Peyer's patch (tissue), 4 donors: Measurements from ENCODE around the gene ANKFY1. TPM values are rescaled to one million over a fixed set of nuclear protein-coding genes. Genes with fewer than 3 reads are reported as not detected.

Experiments used
- DNase-seq, 3 donors: peaks; one replicate each; pipeline ENCODE4 v3.0.0-alpha.2; 2017 to 2019
- H3K27ac ChIP-seq, 4 donors: fragments of 200-600 bp; sonication (generic); one replicate each; pipeline ENCODE4 v1.5.1; 2016 to 2019
- H3K27me3 ChIP-seq, 2 donors: fragments of 200-600 bp; sonication (generic); one replicate each; pipeline ENCODE4 v1.5.1; 2019
- H3K36me3 ChIP-seq, 3 donors: fragments of 200-600 bp; sonication (generic); one replicate each; pipeline ENCODE4 v1.5.1; 2016 to 2019
- H3K4me1 ChIP-seq, 4 donors: fragments of 200-600 bp; sonication (generic); one replicate each; pipeline ENCODE4 v1.5.1; 2016 to 2019
- H3K4me3 ChIP-seq, 4 donors: fragments of 200-600 bp; sonication (generic); 1 replicate in 3 of 4; 2 replicates in 1 of 4; pipeline ENCODE4 v1.5.1; 2016 to 2019; ENCODE audit warnings: mild to moderate bottlenecking in 1 of 4
- H3K9me3 ChIP-seq, 4 donors: fragments of 200-600 bp; sonication (generic); one replicate each; pipeline ENCODE4 v1.5.1; 2016 to 2019; ENCODE audit warnings: mild to moderate bottlenecking in 1 of 4
- CTCF ChIP-seq, 6 experiments: fragments of 450-650 bp in 4 of 6; fragments of 200-600 bp in 2 of 6; sonication (generic) in 1 of 6; IDR thresholded peaks; one replicate each; pipeline ENCODE4 v1.5.1; 2017 to 2019; ENCODE audit warnings: antibody characterized with exemption in 6 of 6, mild to moderate bottlenecking in 3 of 6, moderate library complexity in 1 of 6
- POLR2A ChIP-seq, 2 donors: fragments of 450-650 bp; IDR thresholded peaks; one replicate each; pipeline ENCODE4 v1.5.1; 2017; ENCODE audit warnings: antibody characterized with exemption in 2 of 2, mild to moderate bottlenecking in 2 of 2, moderate library complexity in 2 of 2
- total RNA-seq, 4 donors: library from RNA; depleted of rRNA; stranded (reverse); fragments of >200 nt; gene quantifications; one replicate each; pipeline ENCODE4 v1.1.0, GENCODE V29; 2016

ANKFY1 gene
- total RNA-seq, 4 donors from 2014 or later, result 40.8 to 57.1 (median 48.5) TPM

GRCh38 chr17:4189280-4189679 lies 74.5 kb downstream of the ANKFY1 start:
- TF ChIP-seq POLR2A (IDR thresholded peaks at IDR 0.05) (no peak), CTCF (IDR thresholded peaks at IDR 0.05) (no peak)
- H3K36me3 ChIP-seq, result peaks cover 0 to 75% (median 0%) of the 10 kb centered on the region in 3 donors
- DNase-seq, result no peak
- H3K4me1 ChIP-seq, result no peaks in the 10 kb centered on the region
- no peaks in the 10 kb centered on the region for H3K9me3 ChIP-seq
- no peak overlapping the region for H3K27ac ChIP-seq
- H3K27me3 ChIP-seq, result no peaks in the 10 kb centered on the region
- H3K4me3 ChIP-seq, result no peak overlapping the region

GRCh38 chr17:4188076-4188475 lies 75.7 kb downstream of the ANKFY1 start:
- Histone ChIP-seq H3K27ac (no peak overlapping the region), H3K4me1 (no peaks in the 10 kb centered on the region), H3K27me3 (no peaks in the 10 kb centered on the region), H3K9me3 (no peaks in the 10 kb centered on the region), H3K36me3 (peaks cover 0 to 77% (median 2%) of the 10 kb centered on the region in 3 donors), H3K4me3 (no peak overlapping the region)
- DNase-seq, result no peak
- TF ChIP-seq POLR2A (IDR thresholded peaks at IDR 0.05), result no peak
- no peak for TF ChIP-seq CTCF (IDR thresholded peaks at IDR 0.05)

GRCh38 chr17:4187076-4187475 lies 76.7 kb downstream of the ANKFY1 start:
- Histone ChIP-seq H3K4me3 (no peak overlapping the region), H3K4me1 (no peaks in the 10 kb centered on the region), H3K9me3 (no peaks in the 10 kb centered on the region), H3K27ac (no peak overlapping the region), H3K27me3 (no peaks in the 10 kb centered on the region), H3K36me3 (peaks cover 0 to 82% (median 2%) of the 10 kb centered on the region in 3 donors)
- no peak for DNase-seq
- TF ChIP-seq CTCF (IDR thresholded peaks at IDR 0.05) (no peak), POLR2A (IDR thresholded peaks at IDR 0.05) (no peak)

- no peak for DNase-seq
- no peaks in the 10 kb centered on the region for H3K27me3 ChIP-seq
- H3K9me3 ChIP-seq, result no peaks in the 10 kb centered on the region
- no peaks in the 10 kb centered on the region for H3K4me1 ChIP-seq
- peaks cover 0 to 89% (median 2%) of the 10 kb centered on the region in 3 donors for H3K36me3 ChIP-seq
- no peak for TF ChIP-seq POLR2A (IDR thresholded peaks at IDR 0.05)
- TF ChIP-seq CTCF (IDR thresholded peaks at IDR 0.05), result no peak
- H3K4me3 ChIP-seq, result no peak overlapping the region
- no peak overlapping the region for H3K27ac ChIP-seq
These were observed 77.4 kb downstream of the ANKFY1 start for GRCh38 chr17:4186357-4186881.

GRCh38 chr17:4185656-4186055 lies 78.1 kb downstream of the ANKFY1 start:
- Histone ChIP-seq H3K4me1 (no peaks in the 10 kb centered on the region), H3K36me3 (peaks cover 0 to 91% (median 2%) of the 10 kb centered on the region in 3 donors), H3K9me3 (no peaks in the 10 kb centered on the region), H3K27ac (no peak overlapping the region), H3K27me3 (no peaks in the 10 kb centered on the region), H3K4me3 (no peak overlapping the region)
- no peak for DNase-seq
- TF ChIP-seq POLR2A (IDR thresholded peaks at IDR 0.05) (no peak), CTCF (IDR thresholded peaks at IDR 0.05) (no peak)

- H3K9me3 ChIP-seq, result no peaks in the 10 kb centered on the region
- TF ChIP-seq CTCF (IDR thresholded peaks at IDR 0.05), result no peak
- no peak for TF ChIP-seq POLR2A (IDR thresholded peaks at IDR 0.05)
- peak in 1 of 3 donors; percentile 21 for DNase-seq
- H3K4me1 ChIP-seq, result no peaks in the 10 kb centered on the region
- no peak overlapping the region for H3K27ac ChIP-seq
- peaks cover 0 to 93% (median 2%) of the 10 kb centered on the region in 3 donors for H3K36me3 ChIP-seq
- no peak overlapping the region for H3K4me3 ChIP-seq
- no peaks in the 10 kb centered on the region for H3K27me3 ChIP-seq
These were observed 79.0 kb downstream of the ANKFY1 start for GRCh38 chr17:4184811-4185210.
